Liver (tissue), 9 donors: ENCODE measurements around the gene ENPP1. TPM values are rescaled to one million over a fixed set of nuclear protein-coding genes. Genes with fewer than 3 reads are reported as not detected.

ENCODE experiments used
- DNase-seq: peaks from one replicate; pipeline ENCODE4 v3.0.0-alpha.2; 2017; ENCODE audit warnings: low spot score
- H3K27ac ChIP-seq, 2 donors: one replicate each; pipeline ENCODE4 v1.7.0; 2013; ENCODE audit warnings: inconsistent platforms in 2 of 2, low read length in 2 of 2, control low read depth in 1 of 2, low read depth in 1 of 2, mild to moderate bottlenecking in 1 of 2
- H3K27me3 ChIP-seq, 4 donors: one replicate each; pipeline versions ENCODE4 v1.6.1 to v1.7.0; 2013; ENCODE audit warnings: low read length in 3 of 4, inconsistent platforms in 1 of 4, mild to moderate bottlenecking in 1 of 4, moderate library complexity in 1 of 4; ENCODE audit not compliant: control insufficient read depth in 4 of 4, insufficient read depth in 4 of 4
- H3K36me3 ChIP-seq, 4 donors: one replicate each; pipeline versions ENCODE4 v1.6.1 to v1.7.0; 2013; ENCODE audit warnings: low read length in 3 of 4, mild to moderate bottlenecking in 3 of 4, low read depth in 1 of 4, moderate library complexity in 1 of 4; ENCODE audit not compliant: control insufficient read depth in 4 of 4, insufficient read depth in 3 of 4
- H3K4me1 ChIP-seq, 4 donors: one replicate each; pipeline versions ENCODE4 v1.6.1 to v1.7.0; 2013; ENCODE audit warnings: low read length in 3 of 4, mild to moderate bottlenecking in 3 of 4, moderate library complexity in 1 of 4; ENCODE audit not compliant: control insufficient read depth in 4 of 4, insufficient read depth in 4 of 4
- H3K4me3 ChIP-seq, 3 donors: one replicate each; pipeline versions ENCODE4 v1.6.1 to v1.7.0; 2013; ENCODE audit warnings: low read length in 3 of 3, control low read depth in 1 of 3, low read depth in 1 of 3, mild to moderate bottlenecking in 1 of 3
- H3K9ac ChIP-seq, 2 donors: one replicate each; pipeline ENCODE4 v1.7.0; 2013; ENCODE audit warnings: low read length in 2 of 2, mild to moderate bottlenecking in 2 of 2, moderate library complexity in 2 of 2, control low read depth in 1 of 2, low read depth in 1 of 2
- H3K9me3 ChIP-seq, 4 donors: one replicate each; pipeline versions ENCODE4 v1.6.1 to v1.7.0; 2013; ENCODE audit warnings: low read length in 3 of 4; ENCODE audit not compliant: control insufficient read depth in 4 of 4
- ATF3 ChIP-seq: IDR thresholded peaks from 2 replicates; pipeline ENCODE4 v1.6.1; 2016; ENCODE audit warnings: antibody characterized with exemption
- FOXA1 ChIP-seq: IDR thresholded peaks from 2 replicates; pipeline ENCODE4 v1.6.1; 2016; ENCODE audit warnings: antibody characterized with exemption
- FOXA2 ChIP-seq: IDR thresholded peaks from 2 replicates; pipeline ENCODE4 v1.6.1; 2016; ENCODE audit warnings: antibody characterized with exemption
- GABPA ChIP-seq, 2 donors: IDR thresholded peaks in 1 of 2; conservative IDR thresholded peaks in 1 of 2; 2 replicates each; pipeline ENCODE4 v1.6.1; 2016; ENCODE audit warnings: antibody characterized with exemption in 2 of 2, mild to moderate bottlenecking in 1 of 2, moderate library complexity in 1 of 2
- HNF4A ChIP-seq, 2 donors: conservative IDR thresholded peaks; 2 replicates each; pipeline ENCODE4 v1.6.1; 2016; ENCODE audit warnings: antibody characterized with exemption in 2 of 2, mild to moderate bottlenecking in 2 of 2
- HNF4G ChIP-seq: IDR thresholded peaks from 2 replicates; pipeline ENCODE4 v1.6.1; 2016; ENCODE audit warnings: antibody characterized with exemption
- JUND ChIP-seq, 2 donors: IDR thresholded peaks; 2 replicates each; pipeline ENCODE4 v1.6.1; 2016; ENCODE audit warnings: antibody characterized with exemption in 2 of 2
- MAX ChIP-seq: IDR thresholded peaks from 2 replicates; pipeline ENCODE4 v1.6.1; 2016; ENCODE audit warnings: antibody characterized with exemption
- NR2F2 ChIP-seq: IDR thresholded peaks from 2 replicates; pipeline ENCODE4 v1.6.1; 2016; ENCODE audit warnings: antibody characterized with exemption
- RAD21 ChIP-seq, 2 donors: IDR thresholded peaks; 2 replicates each; pipeline ENCODE4 v1.6.1; 2016; ENCODE audit warnings: antibody characterized with exemption in 2 of 2, mild to moderate bottlenecking in 2 of 2
- REST ChIP-seq: IDR thresholded peaks from 2 replicates; pipeline ENCODE4 v1.6.1; 2016; ENCODE audit warnings: antibody characterized with exemption, mild to moderate bottlenecking
- RXRA ChIP-seq, 2 donors: IDR thresholded peaks; 2 replicates each; pipeline ENCODE4 v1.6.1; 2017 to 2018; ENCODE audit warnings: antibody characterized with exemption in 2 of 2, mild to moderate bottlenecking in 1 of 2
- SP1 ChIP-seq: IDR thresholded peaks from 2 replicates; pipeline ENCODE4 v1.6.1; 2018; ENCODE audit warnings: antibody characterized with exemption, mild to moderate bottlenecking
- TAF1 ChIP-seq: conservative IDR thresholded peaks from 2 replicates; pipeline ENCODE4 v1.6.1; 2016; ENCODE audit warnings: antibody characterized with exemption, mild to moderate bottlenecking
- YY1 ChIP-seq: IDR thresholded peaks from 2 replicates; pipeline ENCODE4 v1.6.1; 2016; ENCODE audit warnings: antibody characterized with exemption, mild to moderate bottlenecking
- ZBTB33 ChIP-seq: IDR thresholded peaks from 2 replicates; pipeline ENCODE4 v1.6.1; 2016; ENCODE audit warnings: antibody characterized with exemption
- WGBS: extraction: QIAGEN DNeasy Blood & Tissue Kit; methylation state at CpG from one replicate; pipeline ENCODE4 v1.1.7; 2013; 5-methylcytosine and 5-hydroxymethylcytosine counted together
- polyA plus RNA-seq, 2 donors: library from polyadenylated mRNA; stranded (reverse) in 1 of 2; unstranded in 1 of 2; fragments of 200-250 nt in 1 of 2; fragments of >200 nt in 1 of 2; fragmentation: Nextera tagmentation in 1 of 2; extraction: Ambion mirVana in 1 of 2; gene quantifications; one replicate each; pipeline versions ENCODE4 v1.2.1 to v1.2.3, GENCODE V29; 2013 to 2015
- total RNA-seq, 2 donors: library from RNA; depleted of rRNA; stranded (reverse); fragments of >200 nt; gene quantifications; one replicate each; pipeline ENCODE4 v1.2.3, GENCODE V29; 2014
- TF ChIP-seq, protein P1 (sequence below): fragments of 150-350 bp; IDR thresholded peaks from 2 replicates; pipeline ENCODE4 v1.5.1; 2017; ENCODE audit warnings: improper control_type of control experiment, low read depth, low read length; ENCODE audit not compliant: missing input control
- donor health status: healthy.
- donor health status: healthy.
- donor health status: healthy.
- donor health status: healthy.
- donor health status: healthy.

The ENPP1 gene
- total and polyA plus RNA-seq, 4 donors = 9.5 to 53.1 (median 31.1) TPM

DNA sequence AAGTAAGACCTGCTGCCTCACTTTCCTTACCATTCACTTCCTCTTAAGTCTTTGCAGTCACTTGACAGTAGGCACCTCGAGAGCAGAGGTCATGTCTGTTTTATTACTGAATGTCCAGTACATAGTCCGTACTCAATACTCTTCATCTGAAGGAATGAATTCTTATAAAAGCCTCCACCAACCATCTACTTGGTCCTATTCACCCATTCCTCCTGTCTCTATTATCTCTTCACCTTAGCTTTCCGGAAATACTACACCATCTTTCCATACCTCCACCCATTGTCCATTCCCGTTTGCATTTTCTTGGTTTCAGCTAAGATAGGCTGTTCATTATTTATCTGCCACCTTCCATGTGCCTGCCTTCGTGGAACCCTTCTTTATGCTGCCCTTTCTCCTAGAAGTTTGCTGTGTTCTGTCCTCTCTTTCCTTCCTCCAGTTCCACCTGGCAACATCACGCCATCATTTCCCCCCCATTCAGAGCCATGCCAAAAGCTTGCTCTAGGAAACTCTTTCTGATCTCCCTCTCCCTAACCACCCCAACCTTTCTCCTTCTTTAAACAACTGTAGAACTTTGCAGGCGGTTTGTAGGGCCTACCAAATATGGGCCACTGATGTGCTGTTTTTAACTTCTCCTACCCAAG, 38.3 kb downstream of the ENPP1 start:
- Histone ChIP-seq H3K27me3 (no peaks in the 10 kb centered on the region), H3K9ac (peak overlapping the region; percentile 82 to 93), H3K27ac (peak overlapping the region; percentile 77 to 94), H3K4me3 (peak overlapping the region; percentile 51 to 96 (median 89)), H3K4me1 (peaks cover 4 to 46% (median 23%) of the 10 kb centered on the region in 4 donors), H3K9me3 (no peaks in the 10 kb centered on the region), H3K36me3 (peaks cover 0 to 9% (median 2%) of the 10 kb centered on the region in 4 donors)
- no peak for DNase-seq
- no peak for TF ChIP-seq JUND (IDR thresholded peaks at IDR 0.05)
- no peak for TF ChIP-seq FOXA1
- TF ChIP-seq YY1 = peak; percentile 50
- peak in 1 of 2 donors; percentile 24 for TF ChIP-seq HNF4A (conservative IDR thresholded peaks at IDR 0.05)
- WGBS = 36% methylated on average over 7 of the region's 7 CpGs

DNA sequence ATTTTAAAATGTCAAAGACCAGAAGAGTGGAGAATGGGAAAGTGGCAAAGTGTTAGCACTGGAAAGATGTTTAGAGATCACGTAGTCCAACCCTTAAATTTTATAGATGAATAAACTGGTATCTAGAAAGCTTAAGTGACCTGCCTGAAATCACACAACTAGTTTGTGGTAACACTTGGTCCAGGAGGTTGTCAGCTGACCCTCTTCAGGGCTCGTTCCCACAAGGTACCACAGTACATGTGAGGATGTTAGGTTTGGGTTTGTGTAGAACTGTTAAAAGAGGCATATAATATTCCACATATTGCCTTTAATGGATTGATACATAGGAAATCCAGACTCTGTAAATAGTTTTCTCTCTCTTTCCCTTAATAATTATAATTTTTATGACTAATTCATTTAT, 39.1 kb downstream of the ENPP1 start:
- WGBS = 31% methylated on average over 2 of the region's 2 CpGs
- Histone ChIP-seq H3K9me3 (no peaks in the 10 kb centered on the region), H3K36me3 (peaks cover 4 to 11% (median 6%) of the 10 kb centered on the region in 4 donors), H3K27ac (peak overlapping the region; percentile 77 to 94), H3K27me3 (no peaks in the 10 kb centered on the region), H3K4me3 (peak overlapping the region; percentile 51 to 96 (median 89)), H3K9ac (peak overlapping the region; percentile 82 to 93), H3K4me1 (peaks cover 3 to 45% (median 24%) of the 10 kb centered on the region in 4 donors)
- TF ChIP-seq SP1 = no peak
- TF ChIP-seq GABPA (IDR thresholded peaks at IDR 0.05 in 1 of 2, conservative IDR thresholded peaks at IDR 0.05 in 1 of 2) = no peak
- TF ChIP-seq JUND (IDR thresholded peaks at IDR 0.05) = no peak
- TF ChIP-seq NR2F2 = no peak
- TF ChIP-seq REST = no peak
- TF ChIP-seq, protein P1, sequence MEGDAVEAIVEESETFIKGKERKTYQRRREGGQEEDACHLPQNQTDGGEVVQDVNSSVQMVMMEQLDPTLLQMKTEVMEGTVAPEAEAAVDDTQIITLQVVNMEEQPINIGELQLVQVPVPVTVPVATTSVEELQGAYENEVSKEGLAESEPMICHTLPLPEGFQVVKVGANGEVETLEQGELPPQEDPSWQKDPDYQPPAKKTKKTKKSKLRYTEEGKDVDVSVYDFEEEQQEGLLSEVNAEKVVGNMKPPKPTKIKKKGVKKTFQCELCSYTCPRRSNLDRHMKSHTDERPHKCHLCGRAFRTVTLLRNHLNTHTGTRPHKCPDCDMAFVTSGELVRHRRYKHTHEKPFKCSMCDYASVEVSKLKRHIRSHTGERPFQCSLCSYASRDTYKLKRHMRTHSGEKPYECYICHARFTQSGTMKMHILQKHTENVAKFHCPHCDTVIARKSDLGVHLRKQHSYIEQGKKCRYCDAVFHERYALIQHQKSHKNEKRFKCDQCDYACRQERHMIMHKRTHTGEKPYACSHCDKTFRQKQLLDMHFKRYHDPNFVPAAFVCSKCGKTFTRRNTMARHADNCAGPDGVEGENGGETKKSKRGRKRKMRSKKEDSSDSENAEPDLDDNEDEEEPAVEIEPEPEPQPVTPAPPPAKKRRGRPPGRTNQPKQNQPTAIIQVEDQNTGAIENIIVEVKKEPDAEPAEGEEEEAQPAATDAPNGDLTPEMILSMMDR = no peak
- no peak for TF ChIP-seq ZBTB33
- TF ChIP-seq TAF1 = no peak
- no peak for TF ChIP-seq HNF4G
- no peak for TF ChIP-seq MAX
- no peak for TF ChIP-seq ATF3
- TF ChIP-seq RAD21 (IDR thresholded peaks at IDR 0.05) = no peak
- no peak for TF ChIP-seq HNF4A (conservative IDR thresholded peaks at IDR 0.05)
- TF ChIP-seq FOXA1 = no peak
- no peak for TF ChIP-seq FOXA2
- TF ChIP-seq RXRA (IDR thresholded peaks at IDR 0.05) = no peak
- no peak for DNase-seq
